ENCODE data around the gene SLC66A2.
"Not testable (repeated sequence)": the region's sequence is repeated elsewhere in the genome, so short reads cannot be mapped to it uniquely, and the experiment has no call there.

Gene SLC66A2

DNA sequence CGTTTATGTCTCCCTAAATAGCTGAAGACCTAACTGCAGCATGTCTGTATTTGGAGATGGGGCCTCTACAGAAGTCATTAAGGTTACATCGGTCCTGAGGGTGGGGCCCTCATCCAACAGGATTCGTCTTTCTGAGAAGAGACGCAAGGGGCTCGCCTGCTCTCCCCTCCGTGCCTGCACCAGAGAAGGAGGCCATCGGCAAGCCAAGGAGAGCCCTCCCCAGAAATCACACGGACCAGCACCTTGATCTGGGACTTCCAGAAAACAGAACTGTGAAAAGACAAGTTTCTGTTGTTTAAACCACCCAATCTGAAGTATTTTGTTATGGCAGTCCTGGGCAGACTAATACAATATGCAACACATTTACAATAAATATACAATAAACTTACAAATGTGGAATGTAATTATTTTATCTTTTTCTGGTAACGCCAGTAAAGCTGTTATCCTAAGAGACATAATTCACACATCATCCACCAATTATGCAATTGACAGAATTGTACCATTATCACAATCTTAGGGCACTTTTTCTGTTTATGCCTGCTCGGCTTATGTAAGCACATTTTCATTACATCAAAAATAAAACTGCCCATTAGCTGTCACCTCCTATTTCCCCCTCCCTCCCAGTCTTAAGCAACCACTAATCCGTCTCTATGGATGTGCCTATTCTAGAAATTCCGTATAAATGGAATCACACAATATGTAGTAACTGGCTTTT is 19.1 kb upstream of the SLC66A2 start:
- DNase-seq, result no peak

DNA sequence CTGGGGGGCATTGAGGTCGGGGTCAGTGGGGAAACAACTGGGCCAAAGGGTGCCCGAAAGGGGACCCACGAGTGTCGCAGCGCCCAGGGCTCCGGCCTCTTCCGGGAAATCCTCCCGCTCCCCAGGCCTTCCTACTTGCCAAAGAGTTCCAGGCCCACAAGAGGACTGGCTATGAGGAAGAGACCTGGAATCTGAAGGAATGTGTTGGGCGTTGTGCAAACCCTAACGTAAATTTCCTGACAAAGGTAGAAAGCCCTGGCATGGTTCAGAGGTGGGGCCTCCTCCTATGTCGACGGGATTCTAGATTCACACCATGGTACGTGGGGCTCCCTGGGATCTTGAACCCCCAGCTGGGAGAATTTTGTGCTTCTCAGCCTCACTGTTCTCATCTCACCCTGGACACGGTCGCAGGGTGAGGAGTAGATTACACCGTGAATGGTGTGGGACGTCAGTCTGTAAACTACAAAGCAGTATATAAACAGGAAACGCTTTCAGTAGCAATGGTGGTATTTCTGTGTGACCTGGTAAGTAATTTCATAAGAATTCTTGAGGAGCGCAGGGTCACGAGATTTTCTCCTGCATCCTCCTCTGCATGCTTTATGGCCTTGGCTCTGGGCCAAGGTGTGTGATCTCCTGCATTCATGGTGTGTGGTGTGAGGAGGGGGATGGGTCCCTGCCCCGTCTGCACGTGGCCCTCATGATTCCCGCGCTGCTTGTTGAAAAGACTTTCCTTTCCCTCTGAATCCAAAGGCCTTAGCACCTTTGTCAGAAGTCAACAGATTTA is 13.9 kb upstream of the SLC66A2 start:
- no peak for DNase-seq

DNA sequence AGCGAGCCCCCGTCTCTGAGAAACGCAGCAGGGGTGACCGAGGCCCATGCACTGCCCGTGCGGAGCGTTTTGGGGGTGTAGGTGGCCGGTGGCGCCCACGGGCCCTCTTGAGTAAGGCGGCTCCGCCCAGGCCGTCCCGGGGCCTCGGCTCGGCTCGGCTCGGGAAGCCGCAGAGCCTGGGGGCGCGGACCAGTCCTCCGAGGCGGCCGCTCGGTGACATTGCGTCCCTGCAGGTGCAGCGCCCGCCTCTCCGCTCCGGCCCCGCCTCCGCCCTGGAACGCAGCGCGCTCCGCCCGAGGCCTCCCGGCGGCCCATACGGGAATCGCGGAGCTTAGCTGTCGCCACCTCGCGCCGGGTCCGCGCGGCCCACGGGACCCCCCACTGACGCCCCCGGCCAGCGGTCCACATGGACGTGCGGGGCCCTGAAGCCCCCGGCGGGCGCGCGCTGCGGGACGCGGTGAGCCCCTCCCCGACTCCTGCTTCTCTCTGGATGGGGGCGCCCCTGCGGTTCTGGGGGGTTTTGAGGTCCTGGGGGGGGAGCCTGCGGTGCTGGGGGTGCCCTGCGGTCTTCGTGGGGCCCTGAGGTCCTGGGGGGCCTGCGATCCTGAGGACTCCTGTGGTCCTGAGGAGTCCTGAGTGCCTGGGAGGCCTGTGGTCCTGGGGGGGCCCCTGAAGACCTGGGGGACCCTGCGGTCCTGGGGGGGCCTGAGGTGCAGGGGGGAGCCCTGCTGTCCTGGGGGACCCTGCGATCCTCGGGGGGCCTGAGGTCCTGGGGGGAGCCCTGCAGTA is 13.1 kb upstream of the SLC66A2 start, which contains the start of gene HSBP1L1:
HSBP1L1 (plus strand) TSS at position 314 of the 789 bp plus-strand sequence; CDS start at position 407, 93 bp downstream.
- no peak for DNase-seq

DNA sequence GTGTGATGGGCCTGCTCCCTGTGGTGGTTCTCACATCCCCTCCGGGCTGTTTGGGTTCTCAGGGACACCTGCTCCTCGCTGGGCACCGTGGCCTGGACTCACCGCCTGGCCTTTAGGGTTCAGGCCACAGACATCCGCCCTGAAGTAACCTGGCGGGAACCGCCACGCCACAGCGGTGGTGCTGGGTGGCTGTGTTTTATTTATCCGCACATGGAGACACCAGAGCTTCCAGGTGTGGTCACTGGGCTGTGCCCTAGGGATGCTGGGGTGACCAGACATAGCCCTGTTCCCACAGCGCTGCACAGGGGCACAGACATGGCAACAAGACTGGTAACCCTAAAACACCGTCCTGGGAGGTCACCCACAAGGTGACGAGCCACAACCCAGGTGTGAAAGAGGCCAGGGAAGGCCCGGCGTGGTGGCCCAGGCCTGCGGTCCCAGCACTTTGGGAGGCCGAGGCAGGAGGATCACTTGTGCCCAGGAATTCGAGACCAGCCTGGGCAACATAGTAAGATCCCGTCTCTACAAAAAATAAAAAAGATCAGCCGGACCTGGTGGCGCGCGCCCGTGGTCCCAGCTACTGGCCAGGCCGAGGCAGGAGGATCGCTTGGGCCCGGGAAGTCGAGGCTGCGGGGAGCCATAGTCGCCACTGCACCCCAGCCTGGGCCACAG is 12.3 kb upstream of the SLC66A2 start:
- DNase-seq, result no peak

DNA sequence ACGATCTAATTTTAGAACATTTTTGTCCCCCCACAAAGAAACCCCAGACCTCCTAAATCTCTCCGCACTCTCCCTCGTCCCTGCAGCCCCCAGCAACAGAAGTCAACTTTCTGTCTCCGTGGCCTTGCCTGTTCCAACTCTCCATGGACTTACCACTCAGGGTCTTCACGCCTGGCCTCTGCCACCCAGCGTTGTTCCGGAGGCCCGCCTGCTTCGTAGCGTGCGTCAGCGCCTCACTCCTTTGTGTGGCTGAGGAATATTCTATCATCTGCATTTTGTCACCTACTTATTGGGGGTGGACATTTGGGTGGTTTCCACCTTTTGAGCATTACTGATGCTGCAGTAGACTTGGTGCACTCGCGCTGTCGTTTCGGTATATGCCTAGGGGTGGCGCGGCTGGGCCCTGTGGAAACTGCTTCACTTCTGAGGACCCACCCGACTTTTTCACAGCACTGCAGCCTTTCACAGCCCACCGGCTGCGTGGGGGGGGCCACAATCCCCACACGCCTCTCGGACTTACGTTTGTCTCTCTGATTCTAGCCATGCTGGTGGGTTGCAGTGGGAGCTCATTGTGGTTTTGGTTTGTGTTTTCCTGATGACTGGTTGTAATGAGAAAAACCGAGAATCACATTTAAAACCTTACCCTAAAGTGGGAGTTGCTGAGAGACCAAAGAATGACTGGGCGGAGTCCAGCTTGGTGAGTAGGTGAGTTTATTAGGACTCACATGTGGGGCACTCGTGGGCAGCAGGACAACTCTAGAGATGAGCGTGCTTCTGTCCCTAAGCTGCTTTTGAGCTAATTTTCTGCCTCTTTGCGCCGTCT is 11.6 kb upstream of the SLC66A2 start:
- no peak for DNase-seq

DNA sequence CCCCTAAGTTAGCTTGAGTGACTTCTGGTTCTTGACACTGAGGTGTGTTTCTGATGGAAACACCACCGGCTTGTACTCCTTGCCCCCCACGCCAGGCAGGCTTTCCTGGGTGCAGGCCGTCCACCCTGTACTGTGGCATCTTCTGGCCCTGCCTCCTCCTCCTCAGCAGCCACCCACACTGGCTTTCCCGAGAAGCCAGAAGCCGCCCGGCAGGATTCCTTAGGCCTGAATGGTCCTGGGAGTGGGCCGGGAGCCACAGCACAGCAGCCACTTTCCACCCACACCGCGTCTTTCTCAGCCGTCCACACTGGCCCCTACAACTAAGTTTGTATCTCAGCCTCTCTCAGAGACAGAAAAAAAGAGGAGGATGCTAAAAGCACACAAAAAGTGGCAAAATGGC is 10.9 kb upstream of the SLC66A2 start:
- no peak for DNase-seq

DNA sequence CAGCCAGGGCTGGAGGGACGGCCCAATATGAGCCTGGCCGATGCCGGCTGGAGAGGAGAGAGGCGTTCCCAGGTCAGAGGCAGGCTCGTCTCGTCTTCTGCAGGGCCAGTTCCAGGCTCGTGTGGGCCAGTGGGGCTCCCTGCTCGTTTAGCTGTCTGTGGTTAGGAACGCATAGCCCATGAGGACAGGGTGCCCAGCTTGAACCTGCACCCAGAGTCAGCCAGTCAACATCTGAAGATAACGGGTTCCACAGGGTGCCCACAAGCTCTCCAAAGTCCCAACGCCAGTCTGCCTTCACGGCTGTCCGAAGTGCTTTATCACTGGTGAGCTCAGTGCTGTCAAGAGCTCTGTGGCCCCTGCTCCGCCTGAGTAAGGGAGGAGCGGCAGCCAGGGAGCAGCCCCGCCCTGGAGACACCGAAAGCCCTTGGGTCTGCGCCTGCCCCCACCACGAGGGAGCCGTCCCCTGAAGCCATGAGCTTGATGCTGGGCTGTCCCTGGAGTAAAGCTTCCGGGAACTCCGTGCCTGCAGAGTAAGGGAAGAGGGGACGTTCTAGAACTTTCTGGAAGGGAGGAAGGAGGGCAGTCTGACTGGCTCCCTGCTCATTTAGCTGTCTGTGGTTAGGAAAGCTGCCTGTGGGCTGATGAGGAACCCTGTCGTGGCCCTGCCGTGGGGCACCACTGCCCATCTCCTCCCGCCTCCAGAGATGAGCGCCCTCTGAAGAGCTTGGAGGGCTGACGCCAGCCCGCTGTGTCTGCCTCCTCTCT is 10.3 kb upstream of the SLC66A2 start:
- DNase-seq, result no peak

DNA sequence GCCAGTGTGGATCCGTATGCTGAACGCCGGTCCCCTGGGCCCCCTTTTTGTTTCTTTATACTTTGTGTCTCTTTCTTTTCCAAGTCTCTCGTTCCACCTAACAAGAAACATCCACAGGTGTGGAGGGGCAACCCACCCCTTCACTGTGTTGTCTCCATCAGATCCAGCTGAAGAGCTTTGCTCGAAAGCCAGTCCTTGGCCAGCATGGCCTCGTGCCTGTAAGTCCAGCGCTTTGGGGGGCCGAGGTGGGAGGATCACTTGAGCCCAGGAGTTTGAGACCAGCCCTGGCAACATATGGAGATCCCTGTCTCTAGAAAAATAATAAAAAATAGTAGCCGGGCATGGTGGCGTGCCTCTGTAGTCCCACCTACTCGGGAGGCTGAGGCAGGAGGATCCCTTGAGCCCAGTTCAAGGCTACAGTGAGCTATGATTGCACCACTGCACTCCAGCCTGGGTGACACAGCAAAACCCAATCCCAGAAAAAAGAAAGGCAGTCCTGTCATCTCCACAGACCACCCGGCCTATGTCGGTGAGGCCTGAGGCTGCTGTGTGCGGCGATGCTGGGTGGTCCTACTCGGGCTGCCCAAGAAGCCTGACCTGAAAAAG is 9.6 kb upstream of the SLC66A2 start:
- DNase-seq, result no peak

DNA sequence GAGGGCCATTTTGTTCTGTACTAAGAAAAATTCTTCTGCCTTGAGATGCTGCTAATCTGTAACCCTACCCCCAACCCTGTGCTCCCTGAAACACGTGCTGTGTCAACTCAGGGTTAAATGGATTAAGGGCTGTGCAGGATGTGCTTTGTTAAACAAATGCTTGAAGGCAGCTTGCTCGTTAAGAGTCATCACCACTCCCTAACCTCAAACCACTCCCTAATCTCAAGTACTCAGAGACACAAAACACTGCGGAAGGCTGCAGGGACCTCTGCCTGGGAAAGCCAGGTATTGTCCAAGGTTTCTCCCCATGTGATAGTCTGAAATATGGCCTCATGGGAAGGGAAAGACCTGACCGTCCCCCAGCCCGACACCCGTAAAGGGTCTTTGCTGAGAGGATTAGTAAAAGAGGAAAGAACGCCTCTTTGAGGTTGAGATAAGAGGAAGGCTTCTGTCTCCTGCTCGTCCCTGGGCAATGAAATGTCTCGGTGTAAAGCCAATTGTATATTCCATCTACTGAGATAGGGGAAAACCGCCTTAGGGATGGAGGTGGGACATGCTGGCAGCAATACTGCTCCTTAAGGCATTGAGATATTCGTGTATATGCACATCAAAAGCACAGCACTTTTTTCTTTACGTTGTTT is 8.8 kb upstream of the SLC66A2 start:
- DNase-seq, result not testable (repeated sequence)

DNA sequence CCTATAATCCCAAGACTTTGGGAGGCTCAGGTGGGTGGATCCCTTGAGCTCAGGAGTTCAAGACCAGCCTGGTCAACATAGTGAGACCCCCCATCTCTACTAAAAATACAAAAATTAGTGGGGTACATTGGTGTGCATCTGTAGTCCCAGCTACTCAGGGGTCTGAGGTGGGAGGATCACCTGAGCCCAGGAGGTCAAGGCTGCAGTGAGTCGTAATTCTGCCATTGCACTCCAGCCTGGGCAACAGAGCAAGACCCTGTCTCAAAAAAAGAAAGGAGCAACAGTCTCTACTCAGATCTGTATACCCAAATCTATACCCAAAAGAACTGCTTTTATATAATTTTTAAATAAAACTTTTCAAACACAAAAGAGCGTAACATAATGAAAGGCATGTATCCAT is 7.5 kb upstream of the SLC66A2 start:
- no peak for DNase-seq

DNA sequence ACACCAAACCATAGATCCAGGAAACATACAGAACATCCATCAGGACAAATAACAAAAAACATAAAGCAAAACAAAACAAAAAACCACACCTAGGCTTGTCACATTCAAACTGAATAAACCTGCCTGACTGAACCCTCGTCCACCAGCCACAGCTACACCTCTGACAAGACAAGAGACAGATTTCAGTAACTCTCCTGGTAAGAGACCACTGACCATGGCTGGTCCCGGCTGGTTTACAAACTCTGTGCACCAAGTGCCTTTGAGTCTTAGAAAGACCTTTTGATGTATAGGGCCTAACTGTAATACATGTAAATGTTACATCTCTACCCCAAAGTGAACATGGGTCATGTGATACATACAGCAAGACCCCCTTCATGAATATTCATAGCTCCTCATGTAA is 4.8 kb upstream of the SLC66A2 start:
- DNase-seq, result no peak

DNA sequence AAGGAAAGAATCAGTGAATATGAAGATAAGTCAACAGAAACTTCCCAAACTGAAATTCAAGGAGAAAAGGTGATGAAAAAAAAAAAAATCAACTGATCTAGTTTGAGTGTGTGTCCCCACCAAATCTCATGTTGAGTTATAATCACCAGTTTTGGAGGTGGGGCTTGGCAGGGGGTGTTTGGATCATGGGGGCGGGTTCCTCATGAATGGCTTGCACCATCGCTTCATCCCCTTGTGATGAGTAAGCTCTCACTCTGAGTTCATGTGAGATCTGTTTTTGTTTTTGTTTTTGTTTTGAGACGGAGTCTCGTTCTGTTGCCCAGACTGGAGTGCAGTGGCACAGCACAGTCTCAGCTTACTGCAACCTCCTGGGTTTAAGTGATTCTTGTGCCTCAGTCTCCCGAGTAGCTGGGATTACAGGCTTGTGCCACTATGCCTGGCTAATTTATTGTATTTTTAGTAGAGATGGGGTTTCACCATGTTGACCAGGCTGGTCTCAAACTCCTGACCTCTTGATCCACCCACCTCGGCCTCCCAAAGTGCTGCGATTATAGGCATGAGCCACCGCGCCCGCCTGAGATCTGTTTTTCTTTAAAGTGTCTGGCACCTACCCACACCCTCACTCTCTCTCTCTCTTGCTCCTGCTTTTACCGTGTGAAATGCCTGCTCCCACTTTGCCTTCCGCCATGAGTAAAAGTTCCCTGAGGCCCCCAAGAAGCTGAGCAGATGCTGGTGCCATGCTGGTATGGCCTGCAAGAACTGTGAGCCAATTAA is 4.0 kb upstream of the SLC66A2 start:
- DNase-seq, result no peak

DNA sequence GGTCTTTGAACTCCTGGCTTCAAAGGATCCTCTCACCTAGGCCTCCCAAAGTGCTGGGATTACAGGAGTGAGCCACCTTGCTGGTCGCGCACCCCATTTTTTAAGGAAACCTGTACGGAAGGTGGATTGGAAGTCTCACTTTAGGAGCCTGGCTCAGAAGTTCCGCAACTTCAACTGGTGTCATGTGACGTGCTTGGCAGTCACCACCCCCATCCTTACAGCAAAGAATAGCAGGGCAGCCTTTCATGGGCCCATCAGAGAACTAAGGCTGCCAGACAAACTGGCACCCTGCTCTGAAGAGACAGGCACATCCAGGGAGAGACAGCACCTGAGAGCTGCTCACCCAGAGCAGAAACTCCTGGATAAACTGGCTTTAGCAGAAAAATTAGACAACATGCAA is 3.3 kb upstream of the SLC66A2 start:
- DNase-seq, result no peak

DNA sequence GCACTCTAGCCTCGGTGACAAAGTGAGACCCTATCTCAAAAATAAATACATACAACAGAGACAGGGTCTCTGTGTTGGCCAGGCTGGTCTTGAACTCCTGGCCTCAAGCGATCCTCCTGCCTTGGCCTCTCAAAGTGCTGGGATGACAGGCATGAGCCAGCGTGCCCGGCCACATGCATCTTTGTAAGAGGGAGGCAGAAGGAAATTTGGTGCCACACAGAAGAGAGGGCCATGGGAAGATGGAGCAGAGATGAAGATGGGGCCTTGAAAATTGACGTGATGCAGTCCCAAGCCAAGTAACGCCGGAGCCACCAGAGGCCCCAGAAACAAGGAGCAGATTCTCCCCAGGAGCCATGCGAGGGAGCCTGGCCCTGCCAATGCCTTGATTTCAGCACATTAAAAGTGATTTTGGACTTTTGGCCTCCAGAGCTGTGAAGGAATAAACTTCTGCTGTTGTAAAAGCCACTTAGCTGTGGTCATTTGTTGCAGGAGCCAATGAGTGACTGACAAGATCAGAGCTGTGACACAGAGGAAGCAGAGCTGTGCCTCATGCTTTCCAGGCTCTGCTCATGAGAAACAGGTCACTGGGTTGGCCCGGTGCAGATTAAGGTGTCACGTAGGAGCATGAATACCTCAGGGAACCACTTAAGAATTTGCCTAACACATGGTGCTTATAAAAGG is 2.7 kb upstream of the SLC66A2 start:
- DNase-seq, result no peak

DNA sequence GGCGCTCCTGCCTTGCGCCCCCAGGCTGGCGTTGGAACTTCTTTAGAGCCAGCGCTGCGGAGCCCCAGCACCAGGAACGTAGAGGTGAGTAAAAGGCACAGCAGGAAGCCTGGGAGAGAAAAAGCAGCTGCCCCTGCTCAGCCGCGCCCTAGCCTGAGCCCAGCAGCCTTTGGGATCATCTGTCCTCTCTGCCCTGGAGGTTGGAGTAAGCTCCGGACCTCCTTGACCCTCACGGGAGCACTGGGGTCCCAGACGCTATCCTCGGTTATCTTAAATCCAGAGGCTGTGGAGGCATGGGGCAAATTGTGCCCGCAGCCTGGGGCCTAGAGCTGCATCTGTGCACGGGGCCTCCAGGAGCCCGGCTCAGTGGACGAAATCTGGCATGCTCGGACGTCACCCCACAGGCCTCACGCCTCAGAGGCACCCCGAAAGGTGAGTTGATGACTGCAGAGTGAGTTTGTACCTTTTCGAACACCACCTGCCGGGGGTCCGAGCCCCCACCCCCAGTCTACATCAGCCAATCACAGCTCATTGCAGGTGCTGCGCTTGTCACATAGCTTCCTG is 1.6 kb upstream of the SLC66A2 start:
- DNase-seq, result no peak

DNA sequence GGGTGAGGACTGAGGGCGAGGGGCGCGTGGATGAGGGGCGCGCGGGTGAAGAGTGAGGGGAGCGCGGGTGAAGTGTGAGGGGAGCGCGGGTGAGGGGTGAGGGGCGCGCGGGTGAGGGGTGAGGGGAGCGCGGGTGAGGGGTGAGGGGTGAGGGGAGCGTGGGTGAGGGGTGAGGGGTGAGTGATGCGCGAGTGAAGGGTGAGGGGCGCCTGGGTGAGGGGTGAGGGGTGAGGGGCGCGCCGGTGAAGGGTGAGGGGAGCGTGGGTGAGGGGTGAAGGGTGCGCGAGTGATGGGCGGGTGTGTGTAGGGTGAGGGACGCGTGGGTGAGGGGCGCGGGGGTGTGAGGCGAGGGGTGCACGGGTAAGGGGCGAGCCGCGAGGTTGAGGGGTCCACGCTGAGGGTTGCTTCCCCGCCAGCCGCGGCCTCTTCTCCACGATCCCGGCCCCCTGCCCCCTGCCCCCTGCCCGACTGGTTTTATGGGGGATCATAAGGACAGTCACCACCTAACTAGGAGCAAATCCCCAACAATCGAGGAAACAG is 1.1 kb upstream of the SLC66A2 start:
- DNase-seq, result no peak

DNA sequence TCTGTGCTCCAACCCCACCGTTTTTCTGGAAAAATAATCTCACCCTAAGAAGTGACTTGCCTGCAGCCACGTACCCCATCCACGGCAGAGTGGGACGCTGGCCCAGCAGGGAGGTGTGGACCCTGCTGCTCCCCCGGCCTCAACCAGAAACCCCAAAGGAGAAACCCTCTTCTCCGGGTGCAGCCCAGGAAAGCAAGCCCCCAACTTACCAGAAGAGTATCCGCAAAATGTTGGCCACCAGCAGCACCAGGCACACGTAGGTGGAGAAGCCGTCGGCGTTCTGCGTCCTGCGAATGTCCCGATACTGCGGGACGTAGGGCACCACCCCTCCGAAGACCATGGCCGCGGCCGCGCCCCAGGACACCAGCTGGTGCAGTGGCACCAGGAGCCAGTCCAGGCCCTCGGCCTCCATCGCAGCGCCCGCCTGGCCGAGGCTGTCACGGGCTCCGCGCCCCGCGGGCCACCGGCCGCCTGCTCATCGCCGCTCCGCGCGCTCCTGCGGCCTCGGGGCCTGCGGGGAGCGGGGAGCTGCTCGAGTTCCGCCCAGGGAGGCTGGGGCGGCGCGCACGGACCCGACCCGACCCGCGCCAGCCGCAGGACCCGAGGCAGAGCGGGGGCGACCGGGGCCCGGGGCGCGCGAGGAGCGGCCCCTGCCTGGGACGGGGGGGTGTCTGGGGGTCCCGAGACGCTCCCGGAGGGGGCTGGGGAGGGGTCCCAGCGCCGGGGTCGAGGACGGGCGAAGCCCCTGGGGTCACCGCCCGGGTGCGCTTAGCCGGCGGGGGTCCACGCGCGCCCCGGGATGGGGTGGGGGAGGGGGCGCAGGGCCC is 725 bp downstream of the SLC66A2 start:
- DNase-seq, result no peak

All from KG1 (cell line).